Calu3 (cell line): Measurements from ENCODE around the gene TSPAN5. TPM values are rescaled to one million over a fixed set of nuclear protein-coding genes. Genes with fewer than 3 reads are reported as not detected.

Experiments used
- BruUV-seq: library from RNA; stranded (reverse); fragments of 400-500 nt; replicated peaks from 2 replicates; lab custom pipeline; 2021; lab: Mats Ljungman, UMichigan
- CTCF ChIA-PET: fragments of 300-600 bp; sonication (Branson Sonifier 250); formaldehyde crosslinking; loops from one replicate; lab custom pipeline; 2022; ENCODE audit warnings: antibody characterized with exemption; lab: Charles Lee
- DNase-seq: peaks from one replicate; pipeline ENCODE4 v3.0.0; 2022
- H3K27ac Mint-ChIP-seq: one replicate; pipeline ENCODE4 v1.8.0; 2022; ENCODE audit warnings: mixed read lengths; ENCODE audit not compliant: unreplicated experiment
- H3K27me3 Mint-ChIP-seq: one replicate; pipeline ENCODE4 v1.8.0; 2022; ENCODE audit warnings: mixed read lengths; ENCODE audit not compliant: unreplicated experiment
- H3K36me3 Mint-ChIP-seq: one replicate; pipeline ENCODE4 v1.8.0; 2022; ENCODE audit warnings: mild to moderate bottlenecking, moderate library complexity, mixed read lengths; ENCODE audit not compliant: insufficient read depth, unreplicated experiment
- H3K4me1 Mint-ChIP-seq: one replicate; pipeline ENCODE4 v1.8.0; 2022; ENCODE audit warnings: mild to moderate bottlenecking, low read depth, mixed read lengths; ENCODE audit not compliant: unreplicated experiment
- H3K4me3 Mint-ChIP-seq: one replicate; pipeline ENCODE4 v1.8.0; 2022; ENCODE audit warnings: mild to moderate bottlenecking, low read depth, moderate library complexity, mixed read lengths; ENCODE audit not compliant: unreplicated experiment
- H3K9me3 Mint-ChIP-seq: one replicate; pipeline ENCODE4 v1.8.0; 2022; ENCODE audit warnings: low read depth, mixed read lengths; ENCODE audit not compliant: unreplicated experiment
- intact Hi-C: fragments of 100-400 bp; cut with micrococcal nuclease; formaldehyde crosslinking; loops from one replicate; pipeline ENCODE4 v1.10.0; 2022; ENCODE audit not compliant: unreplicated experiment
- total RNA-seq: library from RNA; stranded (reverse); gene quantifications from 2 replicates; pipeline ENCODE4 v1.2.3, GENCODE V29; 2022
- TF ChIP-seq, protein P1 (sequence below): fragments of 200-600 bp; IDR thresholded peaks from one replicate; pipeline ENCODE4 v1.8.0; 2022; ENCODE audit warnings: antibody characterized with exemption; ENCODE audit not compliant: unreplicated experiment

TSPAN5 gene
- total RNA-seq, 1 experiment from 2014 or later, result 4.8 TPM

- Mint-ChIP-seq H3K36me3 (no peaks in the 10 kb centered on the region), H3K4me3 (no peak overlapping the region), H3K27ac (no peak overlapping the region), H3K27me3 (peaks cover under 1% of the 10 kb centered on the region), H3K4me1 (no peaks in the 10 kb centered on the region), H3K9me3 (no peaks in the 10 kb centered on the region)
- no TSS peak for BruUV-seq
- CTCF ChIA-PET, result no interaction called here
- intact Hi-C loops, result loop anchor here (2.0 kb wide), 1 partner anchor 39 kb away; no protein-coding TSS in a partner anchor
- no peak for DNase-seq
- TF ChIP-seq, protein P1, sequence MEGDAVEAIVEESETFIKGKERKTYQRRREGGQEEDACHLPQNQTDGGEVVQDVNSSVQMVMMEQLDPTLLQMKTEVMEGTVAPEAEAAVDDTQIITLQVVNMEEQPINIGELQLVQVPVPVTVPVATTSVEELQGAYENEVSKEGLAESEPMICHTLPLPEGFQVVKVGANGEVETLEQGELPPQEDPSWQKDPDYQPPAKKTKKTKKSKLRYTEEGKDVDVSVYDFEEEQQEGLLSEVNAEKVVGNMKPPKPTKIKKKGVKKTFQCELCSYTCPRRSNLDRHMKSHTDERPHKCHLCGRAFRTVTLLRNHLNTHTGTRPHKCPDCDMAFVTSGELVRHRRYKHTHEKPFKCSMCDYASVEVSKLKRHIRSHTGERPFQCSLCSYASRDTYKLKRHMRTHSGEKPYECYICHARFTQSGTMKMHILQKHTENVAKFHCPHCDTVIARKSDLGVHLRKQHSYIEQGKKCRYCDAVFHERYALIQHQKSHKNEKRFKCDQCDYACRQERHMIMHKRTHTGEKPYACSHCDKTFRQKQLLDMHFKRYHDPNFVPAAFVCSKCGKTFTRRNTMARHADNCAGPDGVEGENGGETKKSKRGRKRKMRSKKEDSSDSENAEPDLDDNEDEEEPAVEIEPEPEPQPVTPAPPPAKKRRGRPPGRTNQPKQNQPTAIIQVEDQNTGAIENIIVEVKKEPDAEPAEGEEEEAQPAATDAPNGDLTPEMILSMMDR, result no peak
Observed at GRCh38 chr4:98529970-98530569, 128.3 kb downstream of the TSPAN5 start.

DNA sequence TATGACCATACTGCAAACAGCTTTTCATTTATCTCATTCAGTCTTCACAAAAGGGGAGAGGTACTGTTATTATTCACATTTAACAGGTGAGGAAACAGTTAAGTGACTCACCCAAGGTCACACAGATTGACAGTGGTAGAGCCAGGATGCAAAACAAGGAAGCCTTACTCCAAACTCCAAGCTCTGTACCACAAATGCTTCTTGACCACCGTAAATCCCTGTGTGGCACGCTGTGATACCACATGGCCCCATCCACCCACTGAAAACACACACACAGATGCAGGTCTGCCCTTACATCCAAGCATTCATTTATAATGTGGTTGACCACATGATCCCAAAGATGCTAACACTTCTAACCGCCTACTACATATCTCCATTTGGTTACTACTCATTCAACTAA, 129.5 kb downstream of the TSPAN5 start:
- Mint-ChIP-seq H3K4me1 (no peaks in the 10 kb centered on the region), H3K27me3 (no peaks in the 10 kb centered on the region), H3K9me3 (no peaks in the 10 kb centered on the region), H3K4me3 (no peak overlapping the region), H3K27ac (no peak overlapping the region), H3K36me3 (no peaks in the 10 kb centered on the region)
- intact Hi-C loops, result no loop called here
- no TSS peak for BruUV-seq
- CTCF ChIA-PET, result no interaction called here
- TF ChIP-seq, protein P1, result no peak
- no peak for DNase-seq

DNA sequence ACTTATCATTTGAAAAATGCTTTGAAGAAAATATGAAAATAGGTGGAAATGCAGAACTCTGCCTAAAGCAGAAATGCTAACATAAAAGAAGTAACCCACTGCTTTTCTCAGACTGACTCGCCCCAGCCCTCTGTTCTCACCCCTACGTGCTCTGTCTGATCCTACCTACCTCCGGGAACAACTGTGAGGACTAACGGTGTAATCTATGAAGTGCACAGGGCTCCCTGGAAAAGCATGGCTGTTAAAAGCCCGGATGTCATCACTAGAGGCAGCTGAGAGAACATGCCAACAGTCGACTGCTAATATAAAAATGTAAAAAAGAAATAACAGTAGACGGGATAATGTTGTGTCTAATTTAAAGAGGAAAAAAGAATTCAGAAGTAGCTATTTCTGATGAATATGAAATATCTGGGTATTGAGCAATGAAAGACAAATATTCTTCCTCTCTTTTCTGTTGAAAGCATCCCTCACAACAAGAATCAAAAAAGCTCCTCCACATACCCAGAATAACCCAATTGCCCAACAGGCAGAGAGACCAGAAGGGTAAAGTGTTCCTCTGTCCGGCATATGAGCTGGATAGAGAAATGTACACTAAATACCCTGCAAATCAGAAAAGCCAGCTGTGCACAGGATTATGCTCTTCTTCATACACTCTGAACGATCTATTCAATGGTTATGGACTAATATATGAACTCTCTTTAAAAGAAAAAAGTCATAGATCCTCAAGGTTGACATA, 130.7 kb downstream of the TSPAN5 start:
- Mint-ChIP-seq H3K4me3 (no peak overlapping the region), H3K27ac (no peak overlapping the region), H3K36me3 (no peaks in the 10 kb centered on the region), H3K4me1 (no peaks in the 10 kb centered on the region), H3K9me3 (no peaks in the 10 kb centered on the region), H3K27me3 (no peaks in the 10 kb centered on the region)
- DNase-seq, result no peak
- TF ChIP-seq, protein P1, result no peak
- no TSS peak for BruUV-seq
- CTCF ChIA-PET, result no interaction called here
- intact Hi-C loops, result no loop called here

DNA sequence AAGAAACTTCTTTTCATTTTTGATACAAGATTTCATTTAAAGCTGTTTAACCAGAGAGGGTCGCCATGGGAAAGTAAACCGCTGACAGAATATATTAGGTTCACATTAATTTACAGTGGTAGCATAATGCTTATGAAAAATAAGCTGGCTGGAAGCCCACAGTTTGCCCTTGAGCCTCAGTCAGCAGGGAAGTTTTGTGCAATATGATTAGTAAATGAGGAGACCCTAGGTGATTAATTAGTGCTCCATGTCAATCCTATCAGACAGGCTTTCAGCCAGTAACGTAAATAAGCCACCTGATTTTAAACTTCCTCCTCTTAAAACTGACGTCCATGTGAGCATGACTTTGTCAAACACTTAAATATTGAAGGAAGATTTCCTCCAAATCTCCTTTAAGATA, 134.2 kb downstream of the TSPAN5 start:
- Mint-ChIP-seq H3K27me3 (no peaks in the 10 kb centered on the region), H3K4me1 (no peaks in the 10 kb centered on the region), H3K36me3 (no peaks in the 10 kb centered on the region), H3K9me3 (no peaks in the 10 kb centered on the region), H3K4me3 (no peak overlapping the region), H3K27ac (no peak overlapping the region)
- no peak for DNase-seq
- TF ChIP-seq, protein P1, result no peak
- BruUV-seq, result no TSS peak
- CTCF ChIA-PET, result interaction anchor here (0.6 kb wide), 1 partner anchor 382 kb away, joined by 3 read pairs; no protein-coding TSS in a partner anchor
- intact Hi-C loops, result no loop called here
